Stimulated activated naive B cell treated with anti-CD40 and anti-IgM and Interleukin-4, amounts not matched to agents 10 μg/mL and 1 μg/mL and 100 μg/mL, for 72 hours (primary cell): Measurements from ENCODE around the gene PXK.
A peak's percentile ranks its signal among the peaks of the same experiment; 100 is the strongest.

Experiments
- ATAC-seq, 2 donors: fragments of 150-1000 bp; cut with Tn5 transposase; replicated peaks; 2 replicates each; pipeline ENCODE4 v1.10.0; 2021; ENCODE audit warnings: moderate library complexity in 1 of 2
- DNase-seq: peaks from one replicate; pipeline ENCODE4 v3.0.0; 2021
- H3K27ac Mint-ChIP-seq: one replicate; pipeline ENCODE4 v1.8.0; 2022; ENCODE audit warnings: mild to moderate bottlenecking, mixed read lengths
- H3K27me3 Mint-ChIP-seq, 2 donors: one replicate each; pipeline ENCODE4 v1.8.0; 2022; ENCODE audit warnings: mixed read lengths in 2 of 2
- H3K36me3 Mint-ChIP-seq, 2 donors: one replicate each; pipeline ENCODE4 v1.8.0; 2022; ENCODE audit warnings: mixed read lengths in 2 of 2, mild to moderate bottlenecking in 1 of 2
- H3K4me1 Mint-ChIP-seq, 2 donors: one replicate each; pipeline ENCODE4 v1.8.0; 2022; ENCODE audit warnings: mixed read lengths in 2 of 2, mild to moderate bottlenecking in 1 of 2
- H3K4me3 Mint-ChIP-seq, 2 donors: one replicate each; pipeline ENCODE4 v1.8.0; 2022; ENCODE audit warnings: mild to moderate bottlenecking in 2 of 2, mixed read lengths in 2 of 2, moderate library complexity in 1 of 2
- H3K9me3 Mint-ChIP-seq, 2 donors: one replicate each; pipeline ENCODE4 v1.8.0; 2022; ENCODE audit warnings: mixed read lengths in 2 of 2, mild to moderate bottlenecking in 1 of 2

Gene PXK

GRCh38 chr3:58474348-58474911 lies 141.7 kb downstream of the PXK start:
- ATAC-seq (peak; percentile 70 to 76), DNase-seq (peak; percentile 18)
- Mint-ChIP-seq H3K9me3 (peaks cover 0 to 3% of the 10 kb centered on the region in 2 donors), H3K4me3 (peak overlapping the region; percentile 11 to 42), H3K36me3 (no peaks in the 10 kb centered on the region), H3K27me3 (no peaks in the 10 kb centered on the region), H3K4me1 (peaks cover 27 to 46% of the 10 kb centered on the region in 2 donors), H3K27ac (peak overlapping the region; percentile 68)

GRCh38 chr3:58474967-58475578 lies 142.4 kb downstream of the PXK start:
- ATAC-seq (peak; percentile 54 to 61), DNase-seq (no peak)
- H3K27ac Mint-ChIP-seq = peak overlapping the region; percentile 4
- H3K4me1 Mint-ChIP-seq = peaks cover 27 to 46% of the 10 kb centered on the region in 2 donors
- peaks cover 0 to 3% of the 10 kb centered on the region in 2 donors for H3K9me3 Mint-ChIP-seq
- H3K36me3 Mint-ChIP-seq = no peaks in the 10 kb centered on the region
- H3K27me3 Mint-ChIP-seq = no peaks in the 10 kb centered on the region
- peak overlapping the region; percentile 42 to 55 for H3K4me3 Mint-ChIP-seq
